Stimulated activated CD4-positive, alpha-beta T cell treated with anti-CD3 and anti-CD28 coated beads, TNF-alpha, amount 100 ng/mL, for 24 hours (primary cell): ENCODE data around the gene P2RX3.
A peak's percentile ranks its signal among the peaks of the same experiment; 100 is the strongest.
"Not testable (repeated sequence)": the region's sequence is repeated elsewhere in the genome, so short reads cannot be mapped to it uniquely, and the experiment has no call there.

Source experiments
- DNase-seq, 3 experiments: peaks; one replicate each; pipeline ENCODE4 v3.0.0-alpha.2; 2020; ENCODE audit warnings: low read depth in 3 of 3

Gene P2RX3

GRCh38 chr11:57349491-57350274 lies 11.5 kb downstream of the P2RX3 start:
- DNase-seq, result peak; percentile 33 to 64 (median 33)

GRCh38 chr11:57353036-57353435 lies 14.9 kb downstream of the P2RX3 start:
- no peak for DNase-seq

GRCh38 chr11:57353446-57353845 lies 15.3 kb downstream of the P2RX3 start:
- DNase-seq, result no peak

- DNase-seq, result no peak
These were observed 15.7 kb downstream of the P2RX3 start for GRCh38 chr11:57353852-57354251.

- no peak for DNase-seq
These were observed 16.5 kb downstream of the P2RX3 start for GRCh38 chr11:57354699-57355098.

- DNase-seq, result no peak
These were observed 18.1 kb downstream of the P2RX3 start for GRCh38 chr11:57356268-57356667.

- DNase-seq, result no peak
These were observed 19.2 kb downstream of the P2RX3 start for GRCh38 chr11:57357310-57357709.

- DNase-seq, result no peak
These were observed 19.7 kb downstream of the P2RX3 start for GRCh38 chr11:57357856-57358255.

- no peak for DNase-seq
These were observed 20.4 kb downstream of the P2RX3 start for GRCh38 chr11:57358543-57358961.

- DNase-seq, result no peak
These were observed 20.8 kb downstream of the P2RX3 start for GRCh38 chr11:57358991-57359390.

GRCh38 chr11:57359396-57359795 lies 21.2 kb downstream of the P2RX3 start:
- DNase-seq, result no peak

- no peak for DNase-seq
These were observed 21.9 kb downstream of the P2RX3 start for GRCh38 chr11:57359896-57360690.

GRCh38 chr11:57360991-57361390 lies 22.8 kb downstream of the P2RX3 start:
- no peak for DNase-seq

GRCh38 chr11:57361420-57361819 lies 23.3 kb downstream of the P2RX3 start:
- DNase-seq, result not testable (repeated sequence)

GRCh38 chr11:57361926-57362325 lies 23.8 kb downstream of the P2RX3 start:
- no peak for DNase-seq

- DNase-seq, result no peak
These were observed 25.3 kb downstream of the P2RX3 start for GRCh38 chr11:57363131-57364080.

GRCh38 chr11:57364851-57365660 lies 26.9 kb downstream of the P2RX3 start:
- no peak for DNase-seq

- no peak for DNase-seq
These were observed 30.1 kb downstream of the P2RX3 start for GRCh38 chr11:57368106-57368844.

- no peak for DNase-seq
These were observed 30.7 kb downstream of the P2RX3 start for GRCh38 chr11:57368845-57369232.

GRCh38 chr11:57370251-57370650 lies 32.1 kb downstream of the P2RX3 start:
- DNase-seq, result no peak
